K562 (cell line): ENCODE results near the gene ARL3. TPM values are rescaled to one million over a fixed set of nuclear protein-coding genes. Genes with fewer than 3 reads are reported as not detected.

Experiments used
- ATF2 ChIP-seq: sonication (generic); formaldehyde crosslinking; IDR thresholded peaks from 2 replicates; pipeline ENCODE4 v1.8.1; 2022; ENCODE audit warnings: missing genetic modification reagents
- BRD4 ChIP-seq: fragments of 200-600 bp; sonication (generic); IDR thresholded peaks from 2 replicates; pipeline ENCODE4 v1.6.1; 2017; ENCODE audit warnings: inconsistent platforms
- CBFB ChIP-seq: sonication (generic); formaldehyde crosslinking; IDR thresholded peaks from 2 replicates; pipeline ENCODE4 v1.4.0; 2020; ENCODE audit warnings: mild to moderate bottlenecking, missing genetic modification reagents
- JUND ChIP-seq, 2 experiments: IDR thresholded peaks; 2 replicates in 1 of 2; 3 replicates in 1 of 2; pipeline ENCODE4 v1.6.1; 2011; ENCODE audit warnings: borderline replicate concordance in 2 of 2, low read depth in 2 of 2, low read length in 2 of 2, improper control_type of control experiment in 1 of 2, missing biosample characterization in 1 of 2, missing genetic modification characterization in 1 of 2, missing genetic modification reagents in 1 of 2
- MITF ChIP-seq: IDR thresholded peaks from 2 replicates; pipeline ENCODE4 v1.6.1; 2014; ENCODE audit warnings: antibody characterized with exemption
- NFIX ChIP-seq: fragments of 250-450 bp; sonication (Bioruptor Pico); IDR thresholded peaks from 2 replicates; pipeline ENCODE4 v1.4.0; 2020; ENCODE audit warnings: low read depth, mild to moderate bottlenecking, moderate library complexity
- PKNOX1 ChIP-seq: fragments of 450-650 bp; IDR thresholded peaks from 2 replicates; pipeline ENCODE4 v1.6.1; 2016
- PML ChIP-seq: IDR thresholded peaks from 2 replicates; pipeline ENCODE4 v1.6.1; 2012; ENCODE audit warnings: low read length, inconsistent platforms
- PPARD ChIP-seq: fragments of 250-450 bp; sonication (Bioruptor Pico); IDR thresholded peaks from 2 replicates; pipeline ENCODE4 v1.8.0; 2022; ENCODE audit warnings: inconsistent platforms, mild to moderate bottlenecking, moderate library complexity
- TCF7L2 ChIP-seq: fragments of 150-350 bp; IDR thresholded peaks from 2 replicates; pipeline ENCODE4 v1.6.1; 2016; ENCODE audit warnings: low read depth, mild to moderate bottlenecking, low read length, moderate library complexity
- TEAD4 ChIP-seq, 2 experiments: sonication (generic) in 1 of 2; formaldehyde crosslinking in 1 of 2; IDR thresholded peaks; 2 replicates each; pipeline versions ENCODE4 v1.6.1 to v1.8.0; 2012 to 2022; ENCODE audit warnings: borderline replicate concordance in 1 of 2, inconsistent platforms in 1 of 2, low read length in 1 of 2, mild to moderate bottlenecking in 1 of 2, missing genetic modification reagents in 1 of 2
- ZNF695 ChIP-seq: fragments of 450-650 bp; formaldehyde crosslinking; IDR thresholded peaks from 2 replicates; pipeline ENCODE4 v1.4.0; 2020; ENCODE audit warnings: mild to moderate bottlenecking, moderate library complexity
- ZNF707 ChIP-seq: fragments of 250-450 bp; sonication (Bioruptor Pico); conservative IDR thresholded peaks from 2 replicates; pipeline ENCODE4 v1.8.0; 2022; ENCODE audit warnings: inconsistent platforms, mild to moderate bottlenecking, moderate library complexity
- polyA plus RNA-seq, 8 experiments: library from polyadenylated mRNA; depleted of rRNA in 4 of 8; stranded (reverse) in 5 of 8; unstranded in 3 of 8; fragments of >200 nt; fragmentation: Nextera tagmentation in 2 of 8; fragmentation: Illumina TruSeq in 1 of 8; extraction: Ambion mirVana in 2 of 8; extraction: Trizol in 1 of 8; gene quantifications; 2 replicates each; pipeline versions ENCODE4 v1.2.1 to v1.2.3, GENCODE V29; 2011 to 2014; ENCODE audit warnings: inconsistent platforms in 1 of 8, missing spikeins in 1 of 8
- total RNA-seq, 7 experiments: library from RNA; depleted of rRNA in 6 of 7; stranded (reverse); fragments of >200 nt in 6 of 7; fragmentation: Illumina TruSeq in 2 of 7; extraction: Trizol in 2 of 7; gene quantifications; 2 replicates each; pipeline versions ENCODE4 v1.2.1 to v1.2.3, GENCODE V29; 2011 to 2021; ENCODE audit warnings: low replicate concordance in 1 of 7
- TF ChIP-seq, protein P1 (sequence below): fragments of 200-800 bp; sonication (Bioruptor generic); IDR thresholded peaks from 2 replicates; pipeline ENCODE4 v1.6.1; 2017; ENCODE audit warnings: missing genetic modification characterization, missing compliant biosample characterization
- TF ChIP-seq, protein P2 (sequence below): sonication (generic); formaldehyde crosslinking; IDR thresholded peaks from 2 replicates; pipeline ENCODE4 v1.8.0; 2022; ENCODE audit warnings: mild to moderate bottlenecking, missing genetic modification reagents
- TF ChIP-seq, protein P3 (sequence below), 3 experiments: fragments of 200-800 bp in 1 of 3; fragments of 250-450 bp in 1 of 3; fragments of 450-650 bp in 1 of 3; sonication (Bioruptor Pico) in 1 of 3; sonication (Bioruptor generic) in 1 of 3; formaldehyde crosslinking in 1 of 3; IDR thresholded peaks; 2 replicates each; pipeline versions ENCODE4 v1.6.1 to v1.8.0; 2016 to 2022; ENCODE audit warnings: mild to moderate bottlenecking in 2 of 3, missing genetic modification characterization in 2 of 3, missing compliant biosample characterization in 1 of 3, moderate library complexity in 1 of 3

The ARL3 gene
- total and polyA plus RNA-seq, 9 of the 15 experiments (the other 6 are each of a cell fraction or from before 2014, with no cell fraction given): 2.9 to 8.9 (median 4.8) TPM

DNA sequence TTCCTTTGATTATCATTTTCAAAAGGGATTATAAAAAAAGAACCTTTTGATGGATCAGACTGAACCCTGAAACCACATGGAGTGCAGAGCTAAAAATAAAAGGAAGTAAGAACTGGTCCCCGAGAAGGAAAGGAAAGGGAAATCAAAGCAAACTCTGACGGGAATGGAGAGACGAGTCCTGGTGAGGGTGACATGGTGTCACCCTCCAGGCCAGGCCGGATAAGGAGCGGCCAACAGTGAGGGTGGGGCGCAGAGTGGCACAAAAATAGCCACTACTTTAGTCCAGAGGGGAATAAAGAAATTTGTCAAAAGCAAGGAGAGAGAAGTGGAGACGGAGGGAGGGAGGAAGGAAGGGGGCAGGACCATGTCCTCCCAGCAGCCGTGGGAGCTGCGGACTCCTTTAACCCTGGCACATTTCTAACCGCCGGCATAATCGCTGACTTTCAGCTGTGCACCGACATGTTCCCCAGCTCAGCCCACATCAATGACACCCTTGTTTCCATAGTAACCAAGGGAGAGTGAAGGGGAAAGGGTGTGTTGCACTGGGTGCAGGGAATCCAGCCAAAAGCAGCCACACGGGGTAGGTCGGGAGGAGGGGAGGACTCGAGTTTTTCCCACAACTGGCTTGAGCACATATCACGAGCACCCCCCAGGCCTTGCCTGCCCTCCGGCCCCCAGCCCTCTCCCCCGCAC lies 40.2 kb downstream of the ARL3 start (continued):
- TF ChIP-seq, protein P1, sequence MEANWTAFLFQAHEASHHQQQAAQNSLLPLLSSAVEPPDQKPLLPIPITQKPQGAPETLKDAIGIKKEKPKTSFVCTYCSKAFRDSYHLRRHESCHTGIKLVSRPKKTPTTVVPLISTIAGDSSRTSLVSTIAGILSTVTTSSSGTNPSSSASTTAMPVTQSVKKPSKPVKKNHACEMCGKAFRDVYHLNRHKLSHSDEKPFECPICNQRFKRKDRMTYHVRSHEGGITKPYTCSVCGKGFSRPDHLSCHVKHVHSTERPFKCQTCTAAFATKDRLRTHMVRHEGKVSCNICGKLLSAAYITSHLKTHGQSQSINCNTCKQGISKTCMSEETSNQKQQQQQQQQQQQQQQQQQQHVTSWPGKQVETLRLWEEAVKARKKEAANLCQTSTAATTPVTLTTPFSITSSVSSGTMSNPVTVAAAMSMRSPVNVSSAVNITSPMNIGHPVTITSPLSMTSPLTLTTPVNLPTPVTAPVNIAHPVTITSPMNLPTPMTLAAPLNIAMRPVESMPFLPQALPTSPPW (CRISPR knock-in tag): peak; percentile 55; the same call in 1 of the 2 replicates
- TF ChIP-seq ZNF695 (CRISPR knock-in tag): no peak
- TF ChIP-seq, protein P2, sequence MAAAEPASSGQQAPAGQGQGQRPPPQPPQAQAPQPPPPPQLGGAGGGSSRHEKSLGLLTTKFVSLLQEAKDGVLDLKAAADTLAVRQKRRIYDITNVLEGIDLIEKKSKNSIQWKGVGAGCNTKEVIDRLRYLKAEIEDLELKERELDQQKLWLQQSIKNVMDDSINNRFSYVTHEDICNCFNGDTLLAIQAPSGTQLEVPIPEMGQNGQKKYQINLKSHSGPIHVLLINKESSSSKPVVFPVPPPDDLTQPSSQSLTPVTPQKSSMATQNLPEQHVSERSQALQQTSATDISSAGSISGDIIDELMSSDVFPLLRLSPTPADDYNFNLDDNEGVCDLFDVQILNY (CRISPR knock-in tag): no peak
- TF ChIP-seq JUND (IDR thresholded peaks at IDR 0.05; ENCODE audit: borderline replicate concordance, low read depth, low read length): 0 out of 2 replicates have a peak, but pooled peaks have one; percentile 23
- TF ChIP-seq JUND (tag; IDR thresholded peaks at IDR 0.05; ENCODE audit: borderline replicate concordance, low read depth, low read length): no peak
- TF ChIP-seq TEAD4 (IDR thresholded peaks at IDR 0.05; ENCODE audit: low read length): peak; percentile 60
- TF ChIP-seq TEAD4 (CRISPR knock-in tag; IDR thresholded peaks at IDR 0.05; ENCODE audit: borderline replicate concordance): no peak
- TF ChIP-seq, protein P3, sequence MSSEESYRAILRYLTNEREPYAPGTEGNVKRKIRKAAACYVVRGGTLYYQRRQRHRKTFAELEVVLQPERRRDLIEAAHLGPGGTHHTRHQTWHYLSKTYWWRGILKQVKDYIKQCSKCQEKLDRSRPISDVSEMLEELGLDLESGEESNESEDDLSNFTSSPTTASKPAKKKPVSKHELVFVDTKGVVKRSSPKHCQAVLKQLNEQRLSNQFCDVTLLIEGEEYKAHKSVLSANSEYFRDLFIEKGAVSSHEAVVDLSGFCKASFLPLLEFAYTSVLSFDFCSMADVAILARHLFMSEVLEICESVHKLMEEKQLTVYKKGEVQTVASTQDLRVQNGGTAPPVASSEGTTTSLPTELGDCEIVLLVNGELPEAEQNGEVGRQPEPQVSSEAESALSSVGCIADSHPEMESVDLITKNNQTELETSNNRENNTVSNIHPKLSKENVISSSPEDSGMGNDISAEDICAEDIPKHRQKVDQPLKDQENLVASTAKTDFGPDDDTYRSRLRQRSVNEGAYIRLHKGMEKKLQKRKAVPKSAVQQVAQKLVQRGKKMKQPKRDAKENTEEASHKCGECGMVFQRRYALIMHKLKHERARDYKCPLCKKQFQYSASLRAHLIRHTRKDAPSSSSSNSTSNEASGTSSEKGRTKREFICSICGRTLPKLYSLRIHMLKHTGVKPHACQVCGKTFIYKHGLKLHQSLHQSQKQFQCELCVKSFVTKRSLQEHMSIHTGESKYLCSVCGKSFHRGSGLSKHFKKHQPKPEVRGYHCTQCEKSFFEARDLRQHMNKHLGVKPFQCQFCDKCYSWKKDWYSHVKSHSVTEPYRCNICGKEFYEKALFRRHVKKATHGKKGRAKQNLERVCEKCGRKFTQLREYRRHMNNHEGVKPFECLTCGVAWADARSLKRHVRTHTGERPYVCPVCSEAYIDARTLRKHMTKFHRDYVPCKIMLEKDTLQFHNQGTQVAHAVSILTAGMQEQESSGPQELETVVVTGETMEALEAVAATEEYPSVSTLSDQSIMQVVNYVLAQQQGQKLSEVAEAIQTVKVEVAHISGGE (CRISPR knock-in tag; IDR thresholded peaks at IDR 0.05): peak in 2 of 3 experiments; percentile 62 to 96; a peak in 3 of 6 replicates
- TF ChIP-seq PPARD (CRISPR knock-in tag): no peak
- no peak for TF ChIP-seq NFIX (CRISPR knock-in tag)
- TF ChIP-seq PKNOX1: peak; percentile 91
- no peak for TF ChIP-seq MITF
- TF ChIP-seq PML: no peak
- no peak for TF ChIP-seq ZNF707 (CRISPR knock-in tag)
- TF ChIP-seq TCF7L2: no peak
- no peak for TF ChIP-seq ATF2 (CRISPR knock-in tag)
- no peak for TF ChIP-seq BRD4
- TF ChIP-seq CBFB (CRISPR knock-in tag): no peak
